WERI-Rb-1 (cell line): ENCODE measurements around the gene LAMA4.

Source experiments
- DNase-seq: peaks from one replicate; pipeline ENCODE4 v3.0.0-alpha.2; 2020
- H3K27ac ChIP-seq: fragments of 250-450 bp; sonication (Bioruptor Pico); 2 replicates; pipeline ENCODE4 v1.5.1; 2020; ENCODE audit warnings: mild to moderate bottlenecking, moderate library complexity
- H3K27me3 ChIP-seq: fragments of 250-450 bp; sonication (Bioruptor Pico); 2 replicates; pipeline ENCODE4 v1.5.1; 2021; ENCODE audit warnings: mild to moderate bottlenecking, low read depth, moderate library complexity; ENCODE audit not compliant: insufficient read depth, severe bottlenecking
- H3K36me3 ChIP-seq: fragments of 250-450 bp; sonication (Bioruptor Pico); 2 replicates; pipeline ENCODE4 v1.5.1; 2020; ENCODE audit warnings: mild to moderate bottlenecking, moderate library complexity
- H3K4me3 ChIP-seq: 2 replicates; pipeline ENCODE4 v1.5.1; 2011; ENCODE audit warnings: low read depth, mild to moderate bottlenecking, control low read depth, low read length
- H3K9me3 ChIP-seq: fragments of 250-450 bp; sonication (Bioruptor Pico); 2 replicates; pipeline ENCODE4 v1.5.1; 2021; ENCODE audit warnings: mild to moderate bottlenecking, moderate library complexity; ENCODE audit not compliant: severe bottlenecking
- CTCF ChIP-seq: IDR thresholded peaks from 2 replicates; pipeline ENCODE4 v1.5.1; 2011; ENCODE audit warnings: low read depth, mild to moderate bottlenecking, control low read depth, inconsistent platforms, low read length

LAMA4 gene

GRCh38 chr6:112061605-112062004, 192.8 kb downstream of the LAMA4 start:
- H3K4me3 ChIP-seq: no peak overlapping the region
- TF ChIP-seq CTCF: no peak
- no peaks in the 10 kb centered on the region for H3K27me3 ChIP-seq
- no peak overlapping the region for H3K27ac ChIP-seq
- H3K9me3 ChIP-seq: no peaks in the 10 kb centered on the region
- H3K36me3 ChIP-seq: no peaks in the 10 kb centered on the region
- no peak for DNase-seq
